GM12892 (cell line): ENCODE data around the gene SNAP47.

Experiments used
- POLR2A ChIP-seq: IDR thresholded peaks from 2 replicates; pipeline ENCODE4 v1.6.1; 2011; ENCODE audit warnings: low read depth, low read length, control low read depth
- POLR2AphosphoS5 ChIP-seq: IDR thresholded peaks from 2 replicates; pipeline ENCODE4 v1.6.1; 2011; ENCODE audit warnings: low read depth, low read length, control low read depth
- TAF1 ChIP-seq: IDR thresholded peaks from 2 replicates; pipeline ENCODE4 v1.6.1; 2011; ENCODE audit warnings: low read depth, mild to moderate bottlenecking, control low read depth, low read length, borderline replicate concordance

DNA sequence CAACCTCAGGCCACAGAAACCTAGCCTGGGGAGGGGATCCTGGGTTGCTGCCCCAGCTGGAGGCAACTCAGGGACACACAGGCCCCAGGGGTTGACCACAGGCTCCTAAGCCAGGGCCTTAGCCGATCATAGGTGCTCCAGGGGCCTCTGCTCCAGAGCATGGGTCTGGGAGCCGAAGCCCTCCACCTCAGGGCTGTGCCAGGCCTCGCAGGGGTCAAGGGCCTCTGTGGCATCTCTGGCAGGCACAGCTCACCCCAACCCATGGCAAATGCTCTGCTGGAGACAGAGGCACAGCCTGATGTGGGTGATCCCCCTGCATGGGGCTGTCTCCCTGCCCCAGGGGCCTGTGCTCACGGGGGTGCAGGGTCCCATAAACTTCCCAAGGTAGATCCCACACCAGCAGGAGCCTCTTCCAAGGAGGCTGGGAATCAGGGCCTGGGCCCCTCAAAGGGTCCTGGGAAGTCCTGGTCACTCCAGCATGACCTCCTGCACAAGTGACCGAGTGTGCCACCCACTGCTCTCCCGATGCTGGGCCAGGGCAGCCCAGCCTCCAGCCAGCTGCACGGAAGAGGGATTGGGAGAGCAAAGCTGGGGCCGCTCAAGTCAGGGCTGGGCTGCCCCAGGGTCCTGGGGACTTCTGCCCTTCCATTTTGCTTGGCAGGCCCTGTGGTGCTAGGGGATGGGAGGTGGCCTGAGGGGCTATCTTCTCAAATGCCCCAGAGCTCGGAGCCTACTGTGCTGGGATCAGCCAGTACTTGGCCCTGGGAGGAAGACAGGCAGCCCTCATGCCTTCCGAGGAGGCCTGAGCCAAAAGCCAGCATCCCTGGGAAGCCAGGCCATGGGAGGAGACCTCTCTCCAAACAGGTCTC, 58.1 kb downstream of the SNAP47 start:
- TF ChIP-seq POLR2A (no peak), POLR2AphosphoS5 (no peak), TAF1 (no peak)
